COLO668 (cell line): ENCODE measurements around the gene CDH4.

Source experiments
- DNase-seq: peaks from one replicate; lab custom pipeline; 2025; ENCODE audit not compliant: unreplicated experiment; lab: John Stamatoyannopoulos, UW

Gene CDH4

DNA sequence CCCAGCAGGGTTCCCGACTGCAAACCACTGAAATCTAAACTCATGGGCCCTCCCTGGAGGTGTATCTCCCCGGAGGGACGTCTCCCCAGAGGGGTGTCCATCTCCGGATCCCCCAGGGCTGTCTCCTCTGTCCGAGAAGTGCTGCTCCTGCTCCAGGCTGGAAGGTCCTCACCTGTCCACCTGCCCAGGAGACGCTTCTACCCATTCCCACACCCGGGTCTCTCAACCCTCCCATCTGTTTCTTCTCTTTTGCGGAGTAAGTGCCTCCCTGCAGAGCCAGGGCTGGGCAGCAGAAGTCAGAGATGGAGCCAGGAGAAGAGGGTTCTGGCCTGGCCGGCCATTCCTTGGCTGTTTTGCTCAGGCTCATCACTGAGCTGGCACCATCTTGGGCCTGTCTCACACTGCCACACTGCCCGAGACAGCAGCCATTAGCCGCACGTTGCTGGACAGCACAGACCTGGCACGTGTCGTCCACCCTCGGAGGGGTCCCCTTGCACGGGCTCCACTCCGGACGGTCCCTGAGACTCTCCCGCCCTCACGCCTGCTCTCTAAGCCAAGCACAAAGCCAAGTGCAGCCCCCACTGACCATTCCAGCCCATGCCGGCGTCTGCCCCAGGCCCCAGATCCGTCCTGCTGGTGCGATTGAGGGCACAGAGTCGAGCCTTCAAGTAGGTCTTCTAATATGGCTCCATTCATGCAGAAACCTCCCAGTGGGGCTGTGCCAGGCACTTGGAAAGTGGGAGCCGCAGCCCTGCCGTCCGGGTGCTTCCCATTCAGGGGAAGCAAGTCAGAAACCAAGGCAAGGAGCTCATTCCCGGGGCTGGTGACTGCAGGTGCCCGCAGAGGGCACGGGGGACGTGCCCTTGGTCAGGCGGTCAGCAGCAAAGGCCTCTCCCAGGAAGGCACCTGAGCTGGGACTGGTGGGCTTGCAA, 445.9 kb downstream of the CDH4 start:
- no peak for DNase-seq

GRCh38 chr20:61698598-61699494, 446.8 kb downstream of the CDH4 start:
- DNase-seq = no peak

DNA sequence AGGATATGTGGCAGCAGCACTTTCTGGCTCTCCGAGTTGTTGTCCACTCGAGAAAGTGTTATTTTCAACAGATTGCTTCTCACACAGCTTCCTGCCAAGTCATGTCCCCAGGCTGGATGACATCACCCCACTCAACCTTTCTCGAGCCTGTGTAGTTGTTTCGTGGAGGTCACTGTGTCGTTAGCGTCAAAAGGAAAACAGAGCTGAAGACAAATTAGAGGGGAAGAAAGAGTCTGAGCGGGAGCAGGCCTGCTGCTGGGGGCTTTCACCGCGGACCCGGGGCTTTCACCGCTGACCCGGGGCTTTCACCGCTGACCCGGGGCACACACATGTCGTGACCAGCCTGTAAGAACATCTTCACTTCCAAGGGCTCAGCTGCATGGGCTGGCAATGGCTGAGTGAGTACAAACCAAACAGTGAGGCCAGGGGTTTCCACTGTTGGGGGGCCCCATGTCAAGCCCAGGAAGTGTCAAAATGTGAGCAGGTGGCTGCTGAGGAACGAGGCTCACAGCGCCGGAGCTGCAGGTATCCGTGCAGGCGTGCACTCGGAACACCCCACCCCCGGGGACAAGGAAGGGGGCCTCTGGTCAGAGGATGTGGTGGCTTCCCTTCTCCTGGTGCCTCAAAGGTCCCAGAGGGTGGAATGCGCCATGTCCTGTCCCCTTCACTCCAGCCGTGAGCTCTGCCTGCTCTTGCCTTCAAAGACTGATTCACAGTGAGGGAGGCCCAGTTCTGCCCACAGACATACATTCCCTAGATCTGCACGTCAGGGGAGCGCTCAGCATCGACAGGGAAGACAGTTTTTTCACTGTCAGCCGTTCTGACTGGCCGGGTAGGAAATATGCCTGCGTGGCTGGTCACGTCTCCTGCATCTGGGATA, 447.7 kb downstream of the CDH4 start:
- no peak for DNase-seq

DNA sequence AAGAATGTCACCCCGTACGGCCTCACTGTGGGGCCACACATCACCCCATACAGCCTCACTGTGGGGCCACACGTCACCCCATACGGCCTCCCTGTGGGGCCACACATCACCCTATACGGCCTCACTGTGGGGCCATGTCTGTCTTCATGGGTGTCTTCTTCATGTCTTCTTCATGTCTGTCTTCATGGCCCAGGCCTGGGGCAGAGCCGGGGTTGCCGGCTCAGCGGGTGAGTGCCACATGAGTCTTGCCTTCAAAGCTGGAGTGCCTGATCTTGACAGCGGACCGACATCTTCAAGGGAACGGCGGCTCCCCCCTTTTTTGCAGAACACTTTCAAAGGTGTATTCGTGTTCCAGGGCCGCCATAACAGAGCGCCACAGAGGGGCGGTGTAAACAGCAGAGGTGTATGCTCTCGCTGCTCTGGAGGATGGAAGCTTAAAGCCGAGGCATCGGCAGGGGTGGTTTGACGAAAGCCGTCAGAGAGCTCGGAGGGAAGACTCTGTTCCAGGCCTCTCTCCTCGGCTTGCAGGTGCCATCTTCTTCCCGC, 448.6 kb downstream of the CDH4 start:
- DNase-seq = no peak

- DNase-seq = no peak
Measured at GRCh38 chr20:61701401-61701800, 449.3 kb downstream of the CDH4 start.

DNA sequence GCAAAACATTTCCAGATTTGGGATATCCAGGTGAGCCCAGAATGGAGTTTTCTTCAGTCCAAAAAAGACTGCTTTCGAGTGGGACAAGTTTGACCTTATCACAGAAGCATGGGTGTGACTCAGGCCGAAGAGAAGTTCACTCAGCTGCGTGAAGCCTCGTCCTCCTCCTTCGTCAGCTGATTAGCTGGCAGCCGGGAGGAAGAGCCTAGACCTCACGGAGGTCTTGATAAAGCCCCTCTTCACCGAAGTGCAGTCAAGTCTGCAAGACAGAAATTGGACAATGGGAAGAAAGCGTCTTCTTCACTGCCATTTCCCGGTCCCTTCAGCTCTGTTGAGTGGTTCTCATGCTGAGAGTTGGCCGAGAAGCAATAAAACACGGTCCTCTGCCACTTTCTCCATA, 449.7 kb downstream of the CDH4 start:
- no peak for DNase-seq

GRCh38 chr20:61702246-61702645, 450.2 kb downstream of the CDH4 start:
- no peak for DNase-seq

GRCh38 chr20:61704661-61705060, 452.6 kb downstream of the CDH4 start:
- no peak for DNase-seq

DNA sequence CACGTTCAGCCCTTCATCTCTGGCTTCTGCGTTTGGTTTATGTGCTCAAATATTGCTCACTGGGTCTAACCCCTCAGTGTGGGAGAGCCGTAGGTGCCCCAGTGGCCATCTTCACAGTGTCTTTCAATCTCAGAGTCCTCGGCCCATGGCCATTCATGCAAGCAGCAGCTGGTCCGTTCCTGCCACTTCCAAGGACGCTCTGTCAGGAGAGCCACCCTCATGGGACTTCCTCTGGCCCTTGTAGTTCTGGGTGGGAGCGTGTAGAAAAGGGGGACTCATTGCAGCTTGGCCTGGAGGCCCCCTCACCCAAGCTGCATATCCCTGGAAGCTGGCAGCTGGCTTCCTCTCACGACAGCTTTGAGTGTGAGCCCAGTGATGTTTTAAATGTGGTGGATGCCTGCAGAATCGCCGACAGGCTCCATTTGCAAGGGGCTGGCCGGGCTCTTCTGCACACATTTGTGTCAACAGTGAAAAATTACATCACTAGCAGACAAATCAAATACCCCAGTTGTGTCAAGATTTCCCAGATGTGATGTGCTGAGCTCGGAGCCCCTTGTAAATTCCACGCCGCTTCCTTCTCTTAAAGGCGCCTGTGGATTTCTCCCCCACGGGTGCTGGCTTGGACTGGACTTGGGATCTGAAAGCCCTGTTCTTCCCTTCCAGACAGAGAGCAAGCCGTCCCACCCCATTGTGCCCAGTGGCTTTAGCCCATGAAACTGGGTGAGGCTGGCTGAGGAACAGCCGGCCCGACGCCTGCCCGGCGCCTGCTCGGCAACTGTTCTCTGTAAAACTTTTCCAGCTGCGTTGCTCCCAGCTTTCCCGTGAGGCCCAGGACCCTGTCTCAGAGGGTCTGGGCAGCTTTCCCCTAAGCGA, 453.6 kb downstream of the CDH4 start:
- no peak for DNase-seq

GRCh38 chr20:61706259-61706961, 454.3 kb downstream of the CDH4 start:
- DNase-seq = no peak

DNA sequence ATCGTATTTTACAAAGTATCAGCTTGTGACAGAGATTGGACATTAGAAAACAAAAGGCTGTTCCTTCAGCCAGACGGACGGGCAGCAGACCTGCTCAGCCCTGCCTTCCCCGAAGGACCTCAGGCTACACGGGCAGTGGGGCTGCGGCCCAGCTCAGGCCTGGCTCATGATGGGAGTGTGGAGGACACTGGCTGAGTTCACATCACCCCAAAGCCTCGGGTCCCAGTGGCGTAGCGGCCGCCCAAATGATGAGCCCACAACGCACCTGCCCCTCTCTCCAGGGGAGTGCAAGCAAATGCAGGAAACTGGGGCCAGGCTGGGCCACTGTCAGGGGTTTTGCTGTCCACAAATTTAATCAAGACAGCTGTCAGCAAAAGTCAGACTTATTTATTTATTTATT, 456.8 kb downstream of the CDH4 start:
- DNase-seq = no peak

DNA sequence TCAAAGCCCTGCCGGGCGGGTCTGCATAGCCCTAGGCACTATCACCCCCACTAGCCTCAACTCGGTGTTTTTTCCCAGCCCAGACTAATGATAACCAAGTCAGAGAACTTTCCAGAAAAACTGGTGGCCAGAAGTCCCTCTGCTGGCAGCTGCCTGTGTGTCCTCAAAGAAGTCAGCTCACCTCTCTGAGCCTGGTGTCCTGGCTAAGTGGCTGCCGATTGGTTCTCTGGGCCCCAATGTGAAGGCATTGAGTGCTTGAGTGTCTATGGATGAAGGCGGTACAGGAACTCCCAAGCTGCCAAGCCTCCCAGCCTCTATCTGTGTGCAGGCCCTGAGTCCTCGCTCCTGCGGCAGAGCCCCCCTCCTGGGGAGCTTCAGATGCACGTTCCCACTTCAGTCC, 458.0 kb downstream of the CDH4 start:
- DNase-seq = no peak

GRCh38 chr20:61712688-61713087, 460.6 kb downstream of the CDH4 start:
- DNase-seq = no peak

GRCh38 chr20:61718361-61719005, 466.4 kb downstream of the CDH4 start:
- DNase-seq = no peak

DNA sequence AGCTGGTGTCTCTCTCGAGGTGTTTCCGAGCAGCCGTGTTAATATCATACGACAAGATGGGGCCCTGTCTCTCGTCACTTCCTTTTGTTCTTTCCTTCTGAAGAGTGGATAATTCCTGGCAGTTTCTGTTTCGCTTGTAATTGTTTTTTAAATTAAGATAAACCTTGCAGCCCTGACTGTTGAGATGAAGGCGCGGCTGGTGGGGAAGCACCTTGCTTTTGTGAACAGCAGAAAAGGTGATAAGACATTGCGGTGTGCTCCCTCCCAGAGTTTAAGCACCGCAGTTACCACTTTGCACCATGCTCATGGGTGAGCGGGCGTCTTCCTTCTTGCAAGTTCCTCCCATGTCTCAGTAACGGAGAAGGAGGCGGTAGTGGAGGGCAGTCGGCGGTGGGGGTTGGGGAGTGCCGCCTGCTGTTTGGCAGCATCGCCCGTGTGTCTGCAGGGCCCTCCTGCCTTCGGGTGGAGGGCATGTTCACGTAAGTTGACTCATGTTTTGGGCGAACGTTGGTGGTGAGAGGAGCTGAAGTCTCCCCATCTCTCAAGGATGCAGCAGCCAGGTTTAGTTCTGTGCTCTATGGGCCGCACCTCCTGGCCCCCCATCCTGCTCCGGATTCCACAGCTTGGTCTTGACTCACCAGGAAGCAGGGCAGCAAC, 467.8 kb downstream of the CDH4 start:
- DNase-seq = no peak

DNA sequence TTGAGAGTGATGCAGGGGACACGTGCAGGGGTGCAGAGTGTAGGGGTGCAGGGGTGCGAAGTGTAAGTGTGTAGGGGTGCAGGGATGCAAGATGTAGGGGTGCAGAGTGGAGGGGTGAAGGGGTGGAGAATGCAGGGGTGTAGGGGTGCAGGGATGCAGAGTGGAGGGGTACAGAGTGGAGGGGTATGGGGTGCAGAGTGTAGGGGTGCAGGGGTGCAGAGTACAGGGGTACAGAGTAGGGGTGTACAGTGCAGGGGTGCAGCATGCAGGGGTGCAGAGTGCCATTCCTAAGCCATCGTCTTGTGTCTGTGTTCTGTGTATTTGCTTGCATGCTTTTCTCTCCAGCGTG, 468.3 kb downstream of the CDH4 start:
- no peak for DNase-seq

DNA sequence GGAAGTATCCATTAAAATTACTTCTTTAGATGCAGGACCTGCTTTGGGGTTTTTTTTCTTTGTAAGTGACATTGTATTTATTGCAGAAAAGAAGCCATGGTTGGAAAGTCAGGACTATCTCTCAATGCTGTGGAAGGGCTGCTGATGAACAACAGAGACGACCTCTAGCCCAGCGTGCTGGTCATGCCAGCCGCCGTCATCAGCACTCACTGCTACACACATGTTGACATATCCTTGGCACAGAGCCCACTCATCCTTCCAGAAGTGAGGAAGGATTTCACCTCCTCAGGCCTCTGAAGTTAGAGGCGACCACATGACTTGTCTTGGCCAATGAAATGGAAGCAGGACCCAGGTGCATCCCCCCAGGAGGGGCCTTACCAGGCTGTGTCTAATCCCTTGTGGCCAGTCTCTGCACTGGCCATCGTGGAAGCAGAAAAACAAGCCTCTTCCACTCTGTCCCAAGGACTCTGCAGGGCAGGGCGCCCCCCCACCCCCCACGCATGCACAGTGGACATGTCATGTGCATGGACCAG, 470.2 kb downstream of the CDH4 start:
- no peak for DNase-seq
